Mammary epithelial cell (primary cell): ENCODE results near the gene ABHD10.

Source experiments
- CTCF ChIP-seq, 2 donors: IDR thresholded peaks in 1 of 2; conservative IDR thresholded peaks in 1 of 2; 2 replicates each; pipeline ENCODE4 v1.5.1; 2011 to 2012; ENCODE audit warnings: inconsistent platforms in 2 of 2, low read length in 2 of 2, mild to moderate bottlenecking in 2 of 2, control low read depth in 1 of 2, low read depth in 1 of 2; ENCODE audit not compliant: insufficient read depth in 1 of 2; ENCODE audit errors: extremely low read depth in 1 of 2
- EZH2 ChIP-seq: IDR thresholded peaks from 2 replicates; pipeline ENCODE4 v1.6.1; 2012; ENCODE audit warnings: low read length, inconsistent platforms, borderline replicate concordance

GRCh38 chr3:111972891-111973290 is 5.9 kb upstream of the ABHD10 start:
- TF ChIP-seq CTCF (conservative IDR thresholded peaks at IDR 0.05 in 1 of 2, IDR thresholded peaks at IDR 0.05 in 1 of 2; ENCODE audit: extremely low read depth in 1 of 2, insufficient read depth in 1 of 2, low read depth in 1 of 2, low read length in 2 of 2), result no peak
- no peak for TF ChIP-seq EZH2
